ENCODE results near the gene MIF4GD. TPM values are rescaled to one million over a fixed set of nuclear protein-coding genes. Genes with fewer than 3 reads are reported as not detected.

Gene MIF4GD
- total RNA-seq, 2 experiments from 2014 or later, result 29.4 to 32.4 TPM

GRCh38 chr17:75218131-75218530 lies 52.9 kb downstream of the MIF4GD start:
- no peaks in the 10 kb centered on the region for H3K27me3 Mint-ChIP-seq
- no peaks in the 10 kb centered on the region for H3K4me1 Mint-ChIP-seq (ENCODE audit: low read depth)
- Histone ChIP-seq H3K36me3 (ENCODE audit: insufficient read depth, low read length) (peaks cover 77% of the 10 kb centered on the region), H3K27me3 (ENCODE audit: control insufficient read depth in 1 of 2, insufficient read depth in 2 of 2, low read length in 2 of 2) (no peaks in the 10 kb centered on the region), H3K4me1 (ENCODE audit: insufficient read depth, low read length) (no peaks in the 10 kb centered on the region), H3K4me3 (ENCODE audit: low read length) (no peak overlapping the region), H3K9me3 (ENCODE audit: control insufficient read depth in 1 of 2, insufficient read depth in 1 of 2, low read length in 2 of 2) (no peaks in the 10 kb centered on the region), H3K27ac (ENCODE audit: low read depth in 1 of 2, low read length in 2 of 2) (no peak overlapping the region)
- POLR2A ChIA-PET, result no interaction called here
- peaks cover 72% of the 10 kb centered on the region for H3K36me3 Mint-ChIP-seq (ENCODE audit: low read depth)
- no peak for ATAC-seq (ENCODE audit: poor library complexity)
- no peak for DNase-seq
- H3K4me3 Mint-ChIP-seq, result no peak overlapping the region
- CTCF ChIA-PET, result no interaction called here
- H3K27ac Mint-ChIP-seq, result no peak overlapping the region
- H3K9me3 Mint-ChIP-seq, result no peaks in the 10 kb centered on the region
- intact Hi-C loops (cut with DNase I, micrococcal nuclease), result no loop called here
- TF ChIP-seq CTCF (IDR thresholded peaks at IDR 0.05), result no peak

Other genes starting within 250 kb of the MIF4GD start
- gene ATP5PD, start 224.3 kb downstream of the MIF4GD start, total RNA-seq, result 100 to 1,000 TPM in 1 of 2 experiments, 10 to 100 TPM in 1; 98.5 to 112 TPM
- gene KCTD2, start 224.0 kb downstream of the MIF4GD start, total RNA-seq, result 10 to 100 TPM; 26.1 to 28.0 TPM
- 10 to 100 TPM in 1 of 2 experiments, 1 to 10 TPM in 1; 9.2 to 11.0 TPM for gene SLC16A5, start 183.3 kb downstream of the MIF4GD start, total RNA-seq
- 1 to 10 TPM; 4.1 to 4.8 TPM for gene ARMC7, start 161.3 kb downstream of the MIF4GD start, total RNA-seq
- gene NT5C, start 139.5 kb downstream of the MIF4GD start, total RNA-seq, result 10 to 100 TPM; 14.1 to 16.1 TPM
- 10 to 100 TPM; 21.3 to 25.5 TPM for gene JPT1, start 116.7 kb downstream of the MIF4GD start, total RNA-seq
- 100 to 1,000 TPM; 207 to 228 TPM for gene SUMO2, start 88.3 kb downstream of the MIF4GD start, total RNA-seq
- gene NUP85, start 65.6 kb downstream of the MIF4GD start, total RNA-seq, result 10 to 100 TPM; 84.7 to 89.2 TPM
- gene GGA3, start 9.6 kb downstream of the MIF4GD start, total RNA-seq, result 10 to 100 TPM; 88.8 to 96.5 TPM
- gene MRPS7, start 9.4 kb downstream of the MIF4GD start, total RNA-seq, result 10 to 100 TPM; 33.2 to 35.2 TPM
- 10 to 100 TPM; 11.1 to 12.0 TPM for gene SLC25A19, start 18.2 kb upstream of the MIF4GD start, total RNA-seq
- gene GRB2, start 134.4 kb upstream of the MIF4GD start, total RNA-seq, result 10 to 100 TPM; 88.8 to 92.6 TPM
- 10 to 100 TPM; 52.8 to 57.3 TPM for gene TMEM94, start 185.4 kb upstream of the MIF4GD start, total RNA-seq
- under 1 TPM; 0.17 to 0.25 TPM for gene CASKIN2, start 244.3 kb upstream of the MIF4GD start, total RNA-seq
- 10 to 100 TPM; 73.3 to 78.7 TPM for gene TSEN54, start 245.3 kb upstream of the MIF4GD start, total RNA-seq

Measured in CD4-positive, alpha-beta T cell (primary cell).